OCI-LY3 (cell line): ENCODE data around the gene ATG7.
A peak's percentile ranks its signal among the peaks of the same experiment; 100 is the strongest.

Experiments used
- H2AFZ ChIP-seq: fragments of 200-600, 300-600 bp; shearing (Covaris generic); 2 replicates; pipeline ENCODE4 v1.6.0; 2014; ENCODE audit warnings: antibody characterized with exemption, low read depth, low read length
- H3K27ac ChIP-seq: fragments of 200-600, 300-600 bp; sonication (generic); 2 replicates; pipeline ENCODE4 v1.5.1; 2014; ENCODE audit warnings: mild to moderate bottlenecking, low read length, moderate library complexity, mixed read lengths
- H3K27me3 ChIP-seq: fragments of 200-600, 300-600 bp; sonication (generic); 2 replicates; pipeline ENCODE4 v1.6.1; 2014; ENCODE audit warnings: low read depth, low read length, mixed read lengths
- H3K36me3 ChIP-seq: fragments of 200-600, 300-600 bp; sonication (generic); replicated peaks from 2 replicates; pipeline ENCODE3; 2014; ENCODE audit warnings: low read depth, low read length, mixed read lengths
- H3K4me1 ChIP-seq: fragments of 300-600, 200-600 bp; sonication (generic); 2 replicates; pipeline ENCODE4 v1.6.1; 2014; ENCODE audit warnings: low read length, mixed read lengths
- H3K4me2 ChIP-seq: fragments of 200-600, 300-600 bp; sonication (generic); 2 replicates; pipeline ENCODE4 v1.6.1; 2014; ENCODE audit warnings: low read length, mixed read lengths
- H3K4me3 ChIP-seq: fragments of 300-600, 200-600 bp; sonication (generic); 2 replicates; pipeline ENCODE4 v1.5.1; 2014; ENCODE audit warnings: antibody characterized with exemption, mild to moderate bottlenecking, low read length, moderate library complexity
- H3K79me2 ChIP-seq: fragments of 300-600, 200-600 bp; shearing (Covaris generic); 2 replicates; pipeline ENCODE4 v1.6.1; 2014; ENCODE audit warnings: mild to moderate bottlenecking, low read length, mixed read lengths
- H3K9ac ChIP-seq: fragments of 300-600, 200-600 bp; shearing (Covaris generic); 2 replicates; pipeline ENCODE4 v1.6.0; 2014; ENCODE audit warnings: mild to moderate bottlenecking, low read length, moderate library complexity
- H3K9me3 ChIP-seq: fragments of 200-600, 300-600 bp; shearing (Covaris generic); 2 replicates; pipeline ENCODE4 v1.6.1; 2014; ENCODE audit warnings: low read length, mixed read lengths; ENCODE audit not compliant: insufficient read depth
- H4K20me1 ChIP-seq: fragments of 200-600, 300-600 bp; sonication (generic); 2 replicates; pipeline ENCODE4 v1.6.1; 2016; ENCODE audit warnings: low read length, mixed read lengths; ENCODE audit not compliant: insufficient read depth
- EZH2phosphoT487 ChIP-seq: fragments of 200-600 bp; shearing (Covaris generic); IDR thresholded peaks from 2 replicates; pipeline ENCODE4 v1.6.1; 2018; ENCODE audit warnings: antibody characterized with exemption, mixed run types, low read depth
- TF ChIP-seq, protein P1 (sequence below): fragments of 200-600, 300-600 bp; sonication (generic); IDR thresholded peaks from 2 replicates; pipeline ENCODE4 v1.5.1; 2014; ENCODE audit warnings: antibody characterized with exemption, low read length, low read depth

Gene ATG7

DNA sequence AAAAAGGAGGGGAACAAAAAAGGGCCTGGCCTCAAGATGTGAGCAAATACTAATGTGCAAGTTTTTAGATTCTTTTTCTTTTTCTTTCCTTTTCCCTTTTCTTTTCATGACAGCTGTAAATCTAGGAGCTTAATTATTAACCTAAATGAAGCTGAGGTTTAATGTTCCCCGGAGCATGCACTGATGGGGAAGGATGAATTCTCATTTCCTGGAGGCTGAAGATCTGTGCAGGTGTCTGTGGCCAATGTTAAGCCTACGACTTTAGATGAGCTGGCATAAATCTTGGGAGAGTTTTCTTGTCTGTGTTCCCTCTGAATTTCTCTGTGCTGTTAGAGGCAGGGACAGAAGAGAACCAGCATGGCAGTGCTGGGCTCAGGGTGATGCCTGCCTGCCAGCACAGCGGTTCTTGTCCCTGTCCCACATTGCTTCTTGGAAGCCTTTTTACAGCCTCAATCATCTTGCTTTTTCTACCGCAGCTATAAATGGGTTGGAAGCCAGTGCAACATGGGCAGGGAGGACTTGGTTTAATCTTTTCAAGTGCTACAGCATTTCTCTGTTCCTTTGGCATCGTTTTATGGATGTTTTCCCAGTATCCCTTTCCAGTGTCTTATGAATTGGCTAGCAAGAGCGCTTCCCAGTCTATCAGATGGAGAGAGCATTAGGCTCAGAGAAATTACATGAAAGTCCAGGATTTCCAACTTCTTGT is 119.1 kb downstream of the ATG7 start:
- Histone ChIP-seq H3K79me2 (no peaks in the 10 kb centered on the region), H3K9me3 (no peaks in the 10 kb centered on the region), H3K27me3 (no peaks in the 10 kb centered on the region), H3K36me3 (no peaks in the 10 kb centered on the region), H3K4me2 (peak overlapping the region; percentile 27), H3K4me3 (no peak overlapping the region), H3K27ac (no peak overlapping the region), H4K20me1 (no peaks in the 10 kb centered on the region), H2AFZ (no peak overlapping the region), H3K9ac (no peak overlapping the region), H3K4me1 (peaks cover 9% of the 10 kb centered on the region)
- TF ChIP-seq EZH2phosphoT487, result no peak
- TF ChIP-seq, protein P1, sequence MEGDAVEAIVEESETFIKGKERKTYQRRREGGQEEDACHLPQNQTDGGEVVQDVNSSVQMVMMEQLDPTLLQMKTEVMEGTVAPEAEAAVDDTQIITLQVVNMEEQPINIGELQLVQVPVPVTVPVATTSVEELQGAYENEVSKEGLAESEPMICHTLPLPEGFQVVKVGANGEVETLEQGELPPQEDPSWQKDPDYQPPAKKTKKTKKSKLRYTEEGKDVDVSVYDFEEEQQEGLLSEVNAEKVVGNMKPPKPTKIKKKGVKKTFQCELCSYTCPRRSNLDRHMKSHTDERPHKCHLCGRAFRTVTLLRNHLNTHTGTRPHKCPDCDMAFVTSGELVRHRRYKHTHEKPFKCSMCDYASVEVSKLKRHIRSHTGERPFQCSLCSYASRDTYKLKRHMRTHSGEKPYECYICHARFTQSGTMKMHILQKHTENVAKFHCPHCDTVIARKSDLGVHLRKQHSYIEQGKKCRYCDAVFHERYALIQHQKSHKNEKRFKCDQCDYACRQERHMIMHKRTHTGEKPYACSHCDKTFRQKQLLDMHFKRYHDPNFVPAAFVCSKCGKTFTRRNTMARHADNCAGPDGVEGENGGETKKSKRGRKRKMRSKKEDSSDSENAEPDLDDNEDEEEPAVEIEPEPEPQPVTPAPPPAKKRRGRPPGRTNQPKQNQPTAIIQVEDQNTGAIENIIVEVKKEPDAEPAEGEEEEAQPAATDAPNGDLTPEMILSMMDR, result no peak

DNA sequence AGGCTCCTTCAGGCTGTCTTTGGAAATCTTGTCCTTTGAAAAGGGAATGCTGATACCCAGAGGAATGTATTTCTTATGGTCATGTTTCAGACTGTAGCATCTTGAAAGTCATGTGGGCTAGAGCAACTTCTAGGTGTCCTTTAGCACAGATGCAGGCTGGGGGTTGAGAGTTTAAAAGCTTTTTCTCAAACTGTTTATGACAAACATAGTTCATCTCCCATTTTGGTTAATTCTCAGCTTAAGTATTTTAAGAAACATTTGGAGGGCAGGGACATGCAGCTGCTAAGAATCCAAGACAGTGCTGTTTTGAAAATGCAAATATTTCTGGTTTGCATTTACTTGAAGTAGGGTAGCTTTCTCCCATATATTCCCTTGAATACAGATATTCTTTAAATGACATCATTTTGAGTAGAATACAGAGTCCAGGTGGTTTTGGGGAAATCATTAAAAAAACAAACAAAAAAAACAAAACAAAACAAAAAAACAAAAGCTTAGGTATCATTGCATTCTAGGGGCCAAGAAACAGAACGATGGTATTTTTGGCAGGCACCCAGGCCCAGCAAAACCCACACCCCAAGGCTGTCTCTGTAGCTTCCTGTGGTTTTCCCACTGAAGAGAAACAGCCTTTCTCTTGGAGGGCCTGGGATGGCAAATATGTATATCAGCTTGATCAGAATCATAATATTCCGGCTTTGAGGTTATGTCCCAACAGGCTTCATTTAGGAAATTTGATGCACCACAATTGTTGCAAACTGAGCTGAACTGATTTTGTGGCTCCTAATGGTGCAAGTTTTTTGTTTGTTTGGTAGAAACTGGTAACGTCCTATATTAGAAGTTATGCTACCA is 120.0 kb downstream of the ATG7 start:
- Histone ChIP-seq H3K4me3 (no peak overlapping the region), H3K27me3 (no peaks in the 10 kb centered on the region), H3K9me3 (no peaks in the 10 kb centered on the region), H3K36me3 (no peaks in the 10 kb centered on the region), H3K79me2 (no peaks in the 10 kb centered on the region), H4K20me1 (no peaks in the 10 kb centered on the region), H2AFZ (no peak overlapping the region), H3K4me2 (no peak overlapping the region), H3K27ac (no peak overlapping the region), H3K9ac (no peak overlapping the region), H3K4me1 (peaks cover 9% of the 10 kb centered on the region)
- no peak for TF ChIP-seq EZH2phosphoT487
- TF ChIP-seq, protein P1, result no peak

DNA sequence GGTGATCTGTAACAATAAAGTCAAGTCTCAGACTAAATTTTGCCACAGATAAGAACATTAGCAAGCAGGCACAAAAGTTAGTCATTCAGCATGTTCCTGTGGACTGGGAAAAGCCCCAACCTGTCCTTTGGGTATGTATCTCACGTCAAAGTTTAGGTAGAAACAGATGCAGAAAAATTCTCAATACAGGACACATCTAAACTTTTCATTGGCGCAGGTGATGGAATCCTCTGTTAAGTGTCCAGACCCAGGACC is 120.6 kb downstream of the ATG7 start:
- no peak for TF ChIP-seq EZH2phosphoT487
- TF ChIP-seq, protein P1, result no peak
- H3K27ac ChIP-seq, result no peak overlapping the region
- H3K27me3 ChIP-seq, result no peaks in the 10 kb centered on the region
- H4K20me1 ChIP-seq, result no peaks in the 10 kb centered on the region
- no peak overlapping the region for H2AFZ ChIP-seq
- no peak overlapping the region for H3K4me2 ChIP-seq
- no peaks in the 10 kb centered on the region for H3K79me2 ChIP-seq
- no peak overlapping the region for H3K4me3 ChIP-seq
- H3K9me3 ChIP-seq, result no peaks in the 10 kb centered on the region
- no peaks in the 10 kb centered on the region for H3K36me3 ChIP-seq
- no peak overlapping the region for H3K9ac ChIP-seq
- H3K4me1 ChIP-seq, result peaks cover 9% of the 10 kb centered on the region

DNA sequence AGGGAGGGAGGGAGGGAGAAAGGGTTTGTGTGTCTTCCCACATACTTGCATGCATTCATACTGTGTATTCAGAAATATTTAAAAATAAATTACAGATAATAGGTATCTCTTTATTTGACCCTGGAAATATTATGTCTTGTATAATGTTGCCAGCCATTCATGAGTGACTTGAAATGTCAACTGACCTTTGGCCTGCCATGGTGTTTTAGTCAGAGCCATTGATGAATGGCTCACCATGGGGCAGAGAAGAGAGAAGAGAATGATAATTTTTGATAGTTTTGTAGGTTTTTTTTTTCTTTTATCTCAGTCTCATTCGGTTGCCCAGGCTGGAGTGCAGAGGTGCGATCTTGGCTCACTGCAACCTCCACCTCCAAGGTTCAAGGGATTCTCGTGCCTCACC is 121.2 kb downstream of the ATG7 start:
- peaks cover 9% of the 10 kb centered on the region for H3K4me1 ChIP-seq
- H2AFZ ChIP-seq, result no peak overlapping the region
- no peak overlapping the region for H3K4me2 ChIP-seq
- TF ChIP-seq, protein P1, result no peak
- no peak for TF ChIP-seq EZH2phosphoT487
- no peaks in the 10 kb centered on the region for H3K79me2 ChIP-seq
- no peaks in the 10 kb centered on the region for H3K36me3 ChIP-seq
- H3K27me3 ChIP-seq, result no peaks in the 10 kb centered on the region
- no peak overlapping the region for H3K4me3 ChIP-seq
- no peaks in the 10 kb centered on the region for H4K20me1 ChIP-seq
- H3K27ac ChIP-seq, result no peak overlapping the region
- H3K9ac ChIP-seq, result no peak overlapping the region
- H3K9me3 ChIP-seq, result no peaks in the 10 kb centered on the region
